A549 treated with RU486 at 1 μM for 4 hours (cell line): Measurements from ENCODE around the gene MCOLN2. TPM values are rescaled to one million over a fixed set of nuclear protein-coding genes. Genes with fewer than 3 reads are reported as not detected.

Source experiments
- total RNA-seq: library from RNA; stranded (reverse); fragments of 200-300 nt; extraction: Qiagen RNA extraction; gene quantifications from 5 replicates; pipeline ENCODE4 v1.2.3, GENCODE V29; 2022; ENCODE audit warnings: low read depth

Gene MCOLN2
- total RNA-seq, result 0.73 to 2.8 TPM (median 2.3 TPM) in 5 replicates

DNA sequence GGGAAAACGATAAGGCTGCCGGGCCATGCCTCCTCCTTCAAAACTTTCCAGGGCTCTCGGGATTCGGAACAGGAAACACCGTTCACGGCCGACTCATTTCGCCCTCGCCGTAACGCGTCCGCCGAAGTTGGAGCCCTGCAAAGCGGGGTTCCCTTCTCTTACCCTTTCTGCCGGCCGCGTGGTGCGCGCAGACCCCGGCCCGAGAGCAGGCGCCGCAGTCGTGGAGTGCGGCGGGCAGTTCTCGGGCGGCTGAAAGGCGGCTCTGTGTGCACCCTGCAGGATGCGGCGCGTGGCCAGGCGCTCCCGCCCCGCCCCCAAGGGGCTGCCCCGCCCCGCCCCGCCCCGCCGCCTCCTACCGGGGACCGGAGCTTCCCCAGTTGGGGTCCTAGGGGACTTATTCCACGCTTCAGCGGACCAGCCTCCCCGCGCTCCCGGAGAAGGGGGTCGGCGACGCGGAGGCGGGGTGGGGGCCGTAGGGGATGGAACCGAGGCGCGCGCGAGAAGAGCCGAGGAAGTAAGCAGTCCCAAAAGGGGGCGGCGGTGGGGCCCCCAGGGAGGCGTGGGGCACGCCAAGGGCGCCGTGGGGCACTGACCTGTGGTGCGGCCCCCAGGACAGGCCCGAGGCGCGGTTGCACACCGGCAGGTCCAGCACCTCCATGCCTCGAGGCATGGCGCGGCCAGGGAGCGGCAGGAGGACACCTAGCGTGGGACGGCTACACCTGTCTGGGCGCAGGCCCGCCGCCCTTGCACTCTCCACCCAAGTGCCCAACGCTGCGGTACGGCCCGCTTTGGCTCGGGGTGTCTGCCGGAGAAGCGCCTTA, at the start of gene MCOLN2:
TSS of gene MCOLN2 (minus strand) at position 268 of the 821 bp plus-strand sequence. CDS start at position 27, 241 bp downstream.

GRCh38 chr1:84892705-84893618, 104.0 kb downstream of the MCOLN2 start, which contains the start of gene LPAR3:
LPAR3 (minus strand) TSS chr1:84893206; CDS start chr1:84866120, 27,086 bp downstream.

Other genes starting within 250 kb of the MCOLN2 start
- gene LPAR3, start 103.9 kb downstream of the MCOLN2 start, total RNA-seq, result 0.16 to 0.39 TPM (median 0.35 TPM) in 5 replicates
- 1.7 to 3.8 TPM (median 3.6 TPM) in 5 replicates for gene MCOLN3, start 51.4 kb upstream of the MCOLN2 start, total RNA-seq
- 0.31 to 1.1 TPM (median 0.74 TPM) in 5 replicates for gene SYDE2, start 203.9 kb upstream of the MCOLN2 start, total RNA-seq